Putamen (tissue), 1 donor: ENCODE data around the gene MYD88.

Experiments
- DNase-seq: peaks from one replicate; pipeline ENCODE4 v3.0.0-alpha.2; 2016; ENCODE audit warnings: low spot score

MYD88 gene

DNA sequence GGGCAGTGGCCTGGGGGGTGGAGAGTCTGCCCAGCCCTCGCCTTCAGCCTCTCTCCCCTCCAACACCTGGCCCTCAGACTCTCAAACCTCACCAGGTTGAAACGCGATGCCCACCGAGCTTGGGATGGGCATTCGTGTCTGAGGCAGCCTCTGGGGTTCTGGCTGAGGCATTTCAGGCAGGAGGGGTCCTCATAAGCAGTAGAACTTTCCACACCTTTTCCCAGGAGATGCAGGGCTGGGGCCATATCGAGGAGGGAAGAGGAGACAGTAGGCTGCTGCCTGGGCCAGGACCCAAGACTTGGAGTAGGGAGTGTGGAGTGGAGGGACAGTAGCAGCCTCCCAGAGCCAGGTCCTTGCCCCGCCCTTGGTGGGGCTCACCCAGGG is 26.1 kb upstream of the MYD88 start:
- DNase-seq: no peak

DNA sequence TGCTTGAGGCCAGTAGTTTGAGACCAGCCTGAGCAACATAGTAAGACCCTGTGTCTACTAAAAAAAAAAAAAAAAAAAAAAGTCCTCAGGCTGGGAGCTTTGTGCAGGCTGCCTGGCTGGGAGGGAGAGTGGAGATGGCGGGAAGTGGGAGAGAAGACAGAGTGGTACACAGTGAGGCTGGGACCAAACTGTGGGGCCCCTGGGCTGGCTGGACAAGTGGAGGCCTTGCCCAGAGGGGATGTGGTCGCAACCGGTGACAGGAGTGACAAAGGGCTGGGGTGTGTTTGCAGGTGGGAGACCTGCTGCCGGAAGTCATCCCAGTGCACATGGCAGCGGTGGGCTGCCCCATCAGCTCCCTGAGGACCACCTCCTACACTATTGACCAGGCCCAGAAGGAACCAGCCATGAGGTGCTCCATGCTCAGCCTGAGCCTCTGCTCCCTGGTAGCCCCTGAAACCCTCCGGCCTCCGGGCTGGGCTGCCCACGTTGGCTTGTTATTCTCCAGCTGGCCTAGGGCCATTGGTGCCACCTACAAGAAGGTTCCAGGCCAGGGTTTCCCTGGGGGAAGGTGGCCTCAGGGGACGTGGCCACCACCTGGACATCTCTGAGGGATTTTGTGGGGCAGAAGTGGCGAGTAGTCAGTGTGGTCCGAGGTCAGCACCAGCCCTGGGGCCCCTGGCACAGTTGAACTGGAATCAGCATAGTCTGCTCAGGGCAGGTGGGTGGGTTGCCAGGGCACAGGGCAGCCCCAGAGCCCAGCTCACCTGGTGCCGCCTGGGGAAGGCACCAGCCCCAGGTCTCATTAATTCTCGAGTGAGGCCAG is 24.2 kb upstream of the MYD88 start:
- DNase-seq: no peak

DNA sequence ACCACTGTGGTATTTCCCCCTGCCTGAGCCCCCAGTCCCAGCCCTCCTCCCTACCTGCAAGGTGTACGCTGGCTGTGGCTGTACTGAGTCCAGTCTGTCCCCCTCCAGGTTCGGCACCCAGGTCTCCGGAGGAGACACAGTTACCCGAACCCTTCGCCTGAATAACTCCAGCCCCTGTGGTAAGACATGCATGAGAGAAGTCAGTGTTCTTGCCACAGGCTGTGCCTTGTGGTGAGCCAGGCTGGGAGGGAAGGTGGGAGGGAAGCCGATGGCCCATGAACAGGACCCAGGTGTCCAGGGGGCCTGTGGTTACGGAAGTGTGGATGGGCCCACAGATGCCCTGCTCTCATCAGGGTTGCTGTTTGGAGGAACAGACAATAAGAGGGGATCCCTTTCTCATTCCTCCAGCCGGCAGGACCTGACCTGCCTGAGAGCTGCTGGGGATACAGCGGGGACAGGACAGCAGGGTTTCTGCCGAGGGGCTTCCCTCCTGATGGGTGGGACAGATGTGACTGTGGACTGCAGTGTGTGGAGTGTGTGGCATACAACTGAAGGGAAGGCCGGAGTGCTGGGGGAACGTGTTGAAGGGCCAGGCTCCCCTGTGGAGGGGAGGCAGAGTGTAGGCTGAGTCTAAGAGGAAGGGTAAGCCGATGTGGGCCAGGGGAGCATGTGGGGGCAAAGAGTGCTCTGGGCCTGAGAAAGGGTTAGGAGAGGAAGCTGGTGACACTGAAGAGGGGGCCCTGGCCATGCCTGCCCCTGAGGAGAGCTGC is 23.4 kb upstream of the MYD88 start:
- DNase-seq: no peak

DNA sequence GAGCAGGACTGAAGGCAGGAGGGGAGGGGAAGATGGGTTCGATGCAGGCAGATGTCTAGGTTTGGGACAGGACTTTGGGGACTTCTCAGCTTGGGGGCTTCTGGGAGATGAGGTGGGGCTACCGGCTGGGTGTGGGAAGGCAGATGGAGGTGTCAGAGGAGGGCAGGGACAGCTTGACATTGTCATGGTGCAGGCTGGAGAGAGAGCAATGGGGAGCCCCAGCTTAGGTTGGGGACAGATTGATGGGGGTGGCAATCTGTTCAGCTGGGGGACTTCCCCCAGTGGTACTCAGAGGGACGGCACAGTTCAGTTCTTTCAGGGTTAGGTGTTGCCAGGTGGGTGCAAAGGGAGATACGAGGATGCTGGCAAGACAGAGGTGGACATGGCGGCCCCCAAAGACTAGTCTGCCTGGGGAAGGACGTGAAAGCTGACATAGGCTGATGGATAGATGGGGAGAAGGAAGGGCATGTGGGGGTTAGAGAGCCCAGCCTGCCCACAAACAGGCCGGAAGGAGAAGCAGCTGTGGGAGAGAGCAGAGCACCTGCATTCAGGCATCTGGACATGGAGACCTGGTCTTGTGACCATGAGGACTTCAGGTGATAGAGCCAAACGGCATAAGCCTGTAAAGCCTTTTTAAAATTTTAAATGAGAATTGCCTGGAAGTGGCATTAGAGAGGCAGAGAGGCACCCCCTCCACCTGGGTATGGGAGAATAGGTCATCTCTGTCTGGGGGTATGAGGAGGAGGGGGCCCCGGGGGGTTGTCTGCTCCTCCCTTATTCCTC is 22.6 kb upstream of the MYD88 start:
- no peak for DNase-seq

DNA sequence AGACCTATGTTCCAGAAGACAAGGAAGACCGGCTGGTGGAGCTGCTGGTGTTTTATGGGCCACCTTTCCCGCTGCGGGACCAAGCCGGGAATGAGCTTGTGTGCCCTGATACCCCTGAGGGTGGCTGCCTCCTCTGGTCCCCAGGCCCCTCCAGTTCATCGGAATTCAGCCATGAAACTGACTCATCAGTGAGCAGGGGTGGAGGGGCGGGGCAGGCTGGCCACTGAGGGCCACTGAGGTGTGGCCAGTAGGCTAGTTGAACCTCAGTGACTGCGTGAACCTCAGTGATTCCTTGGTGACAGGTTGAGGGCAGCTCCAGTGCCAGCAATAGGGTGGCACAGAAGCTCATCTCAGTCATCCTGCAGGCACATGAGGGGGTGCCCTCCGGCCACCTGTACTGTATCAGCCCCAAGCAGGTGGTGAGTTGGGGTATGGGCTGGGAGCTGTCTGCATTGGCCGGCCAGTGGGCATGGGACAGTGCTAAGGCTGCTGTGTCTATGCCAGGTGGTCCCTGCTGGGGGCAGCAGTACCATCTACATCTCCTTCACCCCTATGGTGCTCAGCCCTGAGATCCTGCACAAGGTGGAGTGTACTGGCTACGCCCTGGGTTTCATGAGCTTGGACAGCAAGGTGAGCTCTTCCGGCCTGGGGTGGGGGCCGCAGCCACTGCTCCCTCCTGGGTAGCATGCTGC is 21.8 kb upstream of the MYD88 start:
- DNase-seq: no peak

DNA sequence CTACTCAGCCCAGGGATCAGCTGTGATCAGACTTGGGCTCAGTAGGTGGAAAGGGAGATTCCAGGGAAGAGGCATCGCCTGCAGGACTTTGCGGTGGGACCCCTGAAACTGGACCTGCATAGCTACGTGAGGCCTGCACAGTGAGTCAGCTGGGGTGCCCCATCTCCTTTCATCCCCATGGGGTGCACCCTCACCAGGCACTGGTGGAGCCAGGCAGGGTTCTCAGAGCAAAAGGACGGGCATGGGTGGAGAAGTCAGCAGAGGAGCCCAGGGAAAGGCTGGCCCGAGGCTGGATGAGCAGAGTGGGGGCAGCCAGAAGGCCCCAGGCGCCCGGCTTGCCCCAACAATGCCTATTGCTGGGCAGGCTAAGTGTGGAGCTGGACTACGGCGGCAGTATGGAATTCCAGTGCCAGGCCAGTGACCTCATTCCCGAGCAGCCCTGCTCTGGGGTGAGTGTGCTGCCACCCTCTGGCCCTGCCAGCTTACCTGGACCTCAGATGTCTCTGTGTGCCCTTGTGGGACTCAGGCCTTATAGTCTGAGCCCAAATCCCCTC is 21.2 kb upstream of the MYD88 start:
- no peak for DNase-seq

DNA sequence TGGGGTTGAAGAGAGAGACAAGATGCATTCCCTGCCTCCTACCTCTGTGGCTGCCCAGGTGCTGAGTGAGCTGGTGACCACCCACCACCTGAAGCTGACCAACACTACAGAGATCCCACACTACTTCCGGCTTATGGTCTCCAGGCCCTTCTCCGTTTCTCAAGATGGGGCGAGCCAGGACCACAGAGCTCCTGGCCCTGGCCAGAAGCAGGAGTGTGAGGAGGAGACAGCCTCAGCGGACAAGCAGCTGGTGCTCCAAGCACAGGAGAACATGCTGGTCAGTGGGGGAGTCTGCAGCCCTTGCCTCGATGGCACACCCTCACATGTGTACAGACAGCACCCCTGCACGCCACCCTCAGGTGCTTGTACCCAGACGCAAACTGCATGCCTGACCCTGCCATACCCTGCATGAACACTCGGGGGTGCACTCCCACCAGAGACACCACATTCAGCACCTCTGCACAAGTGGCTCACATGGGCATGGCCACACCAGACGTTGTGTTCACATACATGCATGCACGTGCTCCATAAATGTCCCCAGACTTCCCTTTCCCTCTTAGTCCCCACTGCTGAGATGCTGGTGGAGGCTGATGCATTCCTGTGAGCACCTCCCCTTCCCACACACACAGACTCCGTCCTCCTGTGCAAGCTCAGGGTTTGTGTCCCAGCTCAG is 20.6 kb upstream of the MYD88 start:
- DNase-seq: peak; percentile 28

DNA sequence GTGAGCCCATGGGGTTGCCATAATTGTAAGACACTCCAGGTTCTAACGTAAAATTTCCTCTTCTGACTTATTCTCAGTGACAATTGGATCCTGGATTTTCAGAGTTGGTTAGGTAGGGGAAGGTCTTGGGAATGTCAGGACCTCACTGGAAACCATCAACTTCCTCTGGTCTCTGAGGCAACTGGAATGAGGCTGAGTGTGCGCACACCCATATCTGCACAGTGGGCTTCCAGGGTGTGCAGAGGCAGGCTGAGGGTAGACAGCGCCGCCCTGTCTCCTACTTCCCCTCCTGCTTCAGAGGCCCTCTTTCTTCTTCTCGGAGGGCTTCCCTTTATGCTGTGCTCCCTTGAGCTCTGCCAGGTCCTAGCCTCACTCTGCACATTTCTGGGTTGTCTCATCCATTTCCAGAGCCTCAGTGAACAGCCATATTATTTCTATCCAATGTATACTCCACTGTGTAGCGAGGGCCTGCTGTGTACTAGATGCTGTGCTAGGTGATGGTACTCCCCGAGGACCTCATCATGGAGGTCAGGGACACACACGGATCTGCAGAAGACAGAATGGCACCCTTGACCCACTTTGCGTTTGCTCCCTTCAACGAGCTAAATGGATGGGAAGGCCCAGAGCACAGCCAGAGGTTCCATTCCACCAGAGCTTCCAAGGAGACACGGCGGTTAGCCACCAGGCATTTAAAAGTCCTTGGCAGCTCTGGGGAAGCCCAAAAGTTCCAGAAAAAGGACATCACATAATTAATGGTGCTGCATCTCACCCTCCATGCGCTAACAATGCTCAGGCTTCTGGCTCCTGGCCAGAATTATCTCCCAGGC is 19.8 kb upstream of the MYD88 start:
- DNase-seq: no peak

DNA sequence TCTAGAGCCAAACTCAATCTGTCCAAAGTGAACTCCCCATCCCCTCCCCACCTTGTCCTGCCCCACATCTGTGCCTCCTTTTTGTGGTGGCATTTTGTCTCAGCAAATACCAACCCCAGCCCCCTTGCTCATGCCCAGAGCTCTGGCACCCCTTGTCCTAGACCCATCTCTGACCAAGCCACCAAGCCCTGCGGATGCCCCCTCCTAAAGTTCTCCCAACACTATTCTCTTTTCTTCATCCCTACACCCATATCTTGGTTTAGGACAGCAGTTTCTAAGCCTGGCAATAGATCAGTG is 19.3 kb upstream of the MYD88 start:
- DNase-seq: no peak

DNA sequence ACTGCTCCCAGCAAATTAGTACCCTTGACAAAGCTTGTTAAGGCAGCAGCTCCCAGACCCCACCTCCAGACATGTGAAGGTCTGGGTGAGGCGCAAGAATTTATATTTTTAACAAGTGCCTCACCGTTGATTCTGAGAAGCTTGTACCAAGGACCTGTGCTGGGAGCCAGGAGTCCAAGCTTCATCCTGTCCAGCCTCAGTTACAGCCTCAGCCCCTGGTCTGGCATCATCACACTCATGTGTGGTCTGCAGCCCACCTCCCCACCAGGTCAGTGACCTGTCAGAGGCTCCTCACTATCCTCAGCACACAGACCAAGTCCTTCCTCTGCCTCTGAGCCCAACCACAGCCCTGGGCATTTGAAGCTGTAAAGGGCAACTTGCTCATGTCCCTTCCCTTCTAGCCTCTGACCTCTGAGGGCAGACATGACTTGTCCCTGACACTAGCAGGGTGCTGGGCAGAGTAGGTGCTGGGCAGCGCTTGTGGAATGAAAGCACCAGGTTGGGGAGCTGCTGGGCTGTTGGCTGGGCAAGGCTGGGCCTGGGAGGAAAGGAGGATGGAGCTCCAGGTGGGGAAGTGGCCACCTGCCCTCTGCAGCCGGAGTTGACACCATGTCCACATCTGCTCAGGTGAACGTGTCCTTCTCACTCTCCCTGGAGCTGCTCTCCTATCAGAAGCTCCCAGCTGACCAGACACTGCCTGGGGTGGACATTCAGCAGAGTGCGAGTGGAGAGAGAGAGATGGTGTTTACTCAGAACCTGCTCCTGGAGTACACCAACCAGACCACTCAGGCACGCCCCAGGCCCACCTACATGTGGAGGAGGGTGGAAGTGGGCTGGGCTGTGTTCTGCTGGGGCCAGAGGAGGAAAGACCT is 18.4 kb upstream of the MYD88 start:
- no peak for DNase-seq

DNA sequence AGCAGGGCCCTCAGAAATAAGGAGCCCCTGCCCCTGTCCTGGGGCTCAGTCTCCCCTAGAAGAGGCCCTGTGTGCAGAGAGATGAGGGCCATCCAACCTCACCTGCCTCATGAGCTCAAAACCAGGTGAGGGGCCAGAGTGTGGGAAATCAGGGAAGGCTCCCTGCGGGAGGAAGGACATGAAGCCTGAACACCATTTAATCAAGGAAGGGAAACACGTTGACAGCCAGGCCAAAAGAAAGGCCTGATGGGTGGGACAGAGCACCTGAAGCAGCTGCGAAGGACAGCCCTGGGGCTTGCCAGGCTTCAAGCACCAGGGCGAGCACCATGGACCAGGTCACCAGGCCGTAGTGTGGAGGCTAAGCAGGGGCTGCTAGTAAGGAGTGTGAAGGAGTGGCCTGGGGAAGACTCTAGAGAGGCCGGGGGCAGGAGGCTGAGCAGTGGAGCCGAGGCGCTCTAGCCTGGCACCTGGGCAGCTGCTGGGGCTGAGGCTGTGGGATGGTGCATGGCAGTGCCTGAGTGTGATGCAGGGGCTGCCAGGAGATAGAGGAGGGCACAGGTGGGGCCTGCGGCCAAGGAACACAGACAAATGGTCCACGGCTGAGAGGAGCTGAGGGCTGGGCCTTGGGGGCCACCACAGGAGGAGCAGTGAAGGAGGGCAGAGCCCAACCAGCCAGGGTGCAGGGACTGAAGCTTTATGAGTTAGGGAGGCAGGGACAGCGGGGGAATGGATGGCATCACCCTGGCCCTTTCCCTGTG is 17.6 kb upstream of the MYD88 start:
- no peak for DNase-seq

DNA sequence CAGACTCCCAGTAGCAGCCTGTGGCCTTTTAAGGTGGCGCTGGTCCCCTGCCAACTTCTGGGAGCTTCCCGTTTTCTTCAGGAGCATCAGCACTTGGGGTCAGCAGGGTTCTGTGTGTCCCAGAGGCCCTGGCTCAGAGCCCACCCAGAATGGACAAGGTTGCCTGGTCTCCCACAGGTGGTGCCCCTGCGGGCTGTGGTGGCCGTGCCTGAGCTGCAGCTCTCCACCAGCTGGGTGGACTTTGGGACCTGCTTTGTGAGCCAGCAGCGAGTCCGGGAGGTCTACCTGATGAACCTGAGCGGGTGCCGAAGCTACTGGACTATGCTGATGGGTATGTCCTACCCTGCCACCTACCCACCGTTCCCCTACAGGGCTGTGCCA is 17.0 kb upstream of the MYD88 start:
- no peak for DNase-seq

DNA sequence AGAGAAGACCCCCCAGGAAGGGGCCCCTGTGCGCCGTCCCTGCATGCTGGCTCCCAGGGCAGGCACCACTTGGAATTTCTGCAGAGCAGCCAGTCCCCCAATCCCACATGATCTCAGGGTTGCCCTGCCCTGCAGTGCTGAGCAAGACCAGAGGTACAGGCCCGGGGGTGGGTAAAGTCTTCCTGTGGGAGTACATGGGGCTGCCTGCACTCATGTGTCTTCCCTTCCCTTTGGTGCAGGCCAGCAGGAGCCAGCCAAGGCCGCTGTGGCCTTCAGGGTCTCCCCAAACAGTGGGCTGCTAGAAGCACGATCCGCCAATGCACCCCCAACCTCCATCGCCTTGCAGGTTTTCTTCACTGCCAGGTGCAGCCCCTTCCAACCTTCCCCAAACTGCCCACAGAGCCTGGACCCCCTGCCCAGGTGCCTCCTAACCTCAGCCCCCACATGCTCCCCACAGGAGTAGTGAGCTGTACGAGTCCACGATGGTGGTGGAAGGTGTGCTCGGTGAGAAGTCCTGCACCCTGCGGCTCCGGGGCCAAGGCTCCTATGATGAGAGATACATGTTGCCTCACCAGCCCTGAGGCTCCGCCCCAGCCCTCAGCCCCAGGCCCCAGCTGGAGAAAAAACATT is 16.5 kb upstream of the MYD88 start:
- no peak for DNase-seq

DNA sequence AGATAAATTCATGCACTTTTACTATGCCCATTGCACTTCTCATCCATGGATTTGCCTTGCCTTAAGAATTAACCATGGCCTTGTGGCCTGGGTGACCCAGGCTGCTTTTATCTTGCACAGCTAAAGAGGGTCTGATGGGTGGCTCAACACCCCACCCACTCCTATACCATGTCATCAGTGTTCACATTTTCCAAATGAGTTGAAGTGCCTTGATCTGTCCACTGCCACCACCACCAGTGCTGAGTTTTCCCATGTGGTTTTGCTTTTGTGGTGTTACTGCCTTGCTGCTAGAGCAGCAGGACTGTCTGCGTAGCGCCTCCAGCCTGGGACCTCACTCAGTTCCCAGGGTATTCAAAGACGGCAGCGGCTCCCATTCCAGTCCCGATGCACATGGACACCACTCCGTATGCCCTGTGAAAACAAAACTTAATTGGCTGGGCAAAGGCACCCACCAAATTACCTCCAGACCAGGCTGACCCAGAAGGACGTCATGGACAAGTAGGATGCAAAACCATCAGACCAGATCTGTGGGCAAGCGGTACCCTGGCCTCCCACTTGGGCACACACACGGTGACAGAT is 15.7 kb upstream of the MYD88 start:
- no peak for DNase-seq

DNA sequence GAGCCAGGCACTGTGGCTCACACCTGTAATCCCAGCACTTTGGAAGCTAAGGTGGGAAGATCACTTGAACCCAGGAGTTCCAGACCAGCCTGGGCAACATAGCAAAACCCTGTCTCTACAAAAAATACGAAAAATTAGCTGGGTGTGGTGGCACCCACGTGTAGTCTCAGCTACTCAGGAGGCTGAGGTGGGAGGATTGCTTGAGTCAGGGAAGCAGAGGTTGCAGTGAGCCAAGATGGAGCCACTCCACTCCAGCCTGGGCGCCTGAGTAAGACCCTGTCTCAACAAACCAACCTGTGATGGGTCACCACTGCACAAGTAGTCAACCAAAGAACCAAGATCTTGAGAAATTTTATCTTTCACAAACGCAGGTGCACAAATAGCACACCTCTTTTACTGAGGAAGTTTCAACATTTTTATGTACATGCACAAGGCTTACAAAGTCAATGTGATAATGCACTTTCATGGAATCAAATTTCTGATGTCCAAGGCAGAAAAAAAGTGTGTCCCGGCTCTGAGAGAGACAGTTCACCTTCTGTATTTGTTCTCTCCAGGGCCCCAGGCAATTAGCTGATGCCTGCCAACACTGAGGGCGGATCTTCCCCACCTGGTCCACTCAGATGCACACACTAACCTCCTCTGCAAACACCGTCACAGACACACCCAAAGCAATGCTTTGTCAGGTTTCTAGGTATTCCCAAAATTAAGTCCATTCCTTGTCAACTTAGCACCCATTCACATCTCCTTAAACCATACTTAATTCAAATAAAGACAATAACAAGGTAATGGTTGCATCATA is 13.9 kb upstream of the MYD88 start:
- no peak for DNase-seq

DNA sequence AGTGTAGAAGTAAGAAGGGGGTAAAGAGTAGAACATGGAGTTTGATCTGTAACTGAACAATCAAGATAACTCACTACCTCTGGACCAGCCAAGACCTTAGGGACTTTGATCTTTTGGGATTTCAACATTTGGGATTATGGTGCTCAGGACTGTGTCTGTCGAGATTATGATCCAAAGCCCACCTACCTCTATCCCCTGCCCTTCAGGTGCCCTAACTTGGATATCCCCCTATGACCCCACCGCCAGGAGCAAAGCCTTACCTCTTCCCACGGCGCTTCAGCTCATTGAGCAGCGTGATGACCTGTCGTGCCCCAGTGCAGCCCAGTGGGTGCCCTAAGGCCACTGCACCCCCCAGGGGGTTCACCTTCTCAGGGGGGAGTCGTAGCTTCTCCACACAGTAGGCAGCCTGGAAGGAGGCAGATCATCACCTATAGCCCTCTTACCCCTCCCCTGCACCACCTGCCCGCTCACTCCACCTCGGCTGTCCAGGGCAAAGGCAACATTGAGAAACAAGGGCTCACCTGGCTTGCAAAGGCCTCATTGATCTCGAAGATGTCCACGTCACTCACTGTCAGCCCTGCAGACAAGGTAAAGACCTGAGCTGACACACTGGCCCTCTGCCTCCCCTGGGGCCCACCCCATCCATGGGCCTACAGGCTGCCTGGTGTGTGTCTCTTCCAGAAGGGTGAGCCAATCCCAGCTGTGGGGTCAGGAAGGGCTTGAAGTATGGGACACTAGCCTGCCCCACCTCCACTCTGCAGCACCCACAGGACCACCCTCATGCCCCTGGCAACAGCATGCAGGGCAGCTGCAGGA is 12.9 kb upstream of the MYD88 start:
- DNase-seq: no peak
